GM12874 (cell line): Measurements from ENCODE around the gene STMN1.

ENCODE experiments used
- TF ChIP-seq, protein P1 (sequence below): IDR thresholded peaks from 2 replicates; pipeline ENCODE4 v1.5.1; 2011; ENCODE audit warnings: low read depth, mild to moderate bottlenecking, control low read depth, low read length, moderate library complexity; ENCODE audit not compliant: insufficient read depth

The STMN1 gene

DNA sequence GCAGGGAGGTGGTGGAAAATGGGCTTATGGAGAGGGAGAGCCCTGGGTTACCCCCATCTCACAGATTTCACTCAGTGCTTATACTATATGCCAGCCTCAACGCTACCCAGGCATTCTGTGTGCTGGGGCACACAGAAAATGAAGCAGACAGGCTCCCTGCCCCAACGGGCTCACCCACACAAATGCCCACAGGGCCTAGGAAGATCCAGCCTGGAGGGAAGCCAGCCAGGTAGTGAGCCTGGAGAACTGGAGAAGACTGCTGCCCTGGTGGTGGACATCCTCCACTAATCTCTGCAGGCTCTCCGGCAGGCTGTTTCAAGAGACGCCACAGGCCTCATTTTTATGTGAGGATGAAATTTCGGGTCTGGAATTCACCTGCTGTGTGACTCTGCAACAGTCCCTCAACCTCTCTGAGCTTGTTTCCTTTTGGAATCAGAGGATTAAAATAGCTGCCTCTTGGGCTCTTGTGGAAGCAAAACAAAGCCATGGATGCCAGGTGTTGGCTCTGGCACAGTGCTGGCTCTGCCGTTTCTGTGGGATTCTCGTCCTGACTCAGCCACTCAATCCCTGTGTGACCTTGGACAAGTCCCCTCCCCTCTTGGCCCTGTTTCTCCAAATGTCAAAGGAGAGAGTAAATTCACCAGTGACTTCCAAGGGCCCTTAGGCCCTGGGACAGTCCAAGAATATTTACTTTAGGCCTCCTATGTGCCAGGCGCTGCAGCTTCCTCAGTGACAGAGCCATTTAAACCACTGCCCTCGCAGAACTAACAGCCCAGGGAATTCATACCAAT is 34.3 kb downstream of the STMN1 start:
- TF ChIP-seq, protein P1, sequence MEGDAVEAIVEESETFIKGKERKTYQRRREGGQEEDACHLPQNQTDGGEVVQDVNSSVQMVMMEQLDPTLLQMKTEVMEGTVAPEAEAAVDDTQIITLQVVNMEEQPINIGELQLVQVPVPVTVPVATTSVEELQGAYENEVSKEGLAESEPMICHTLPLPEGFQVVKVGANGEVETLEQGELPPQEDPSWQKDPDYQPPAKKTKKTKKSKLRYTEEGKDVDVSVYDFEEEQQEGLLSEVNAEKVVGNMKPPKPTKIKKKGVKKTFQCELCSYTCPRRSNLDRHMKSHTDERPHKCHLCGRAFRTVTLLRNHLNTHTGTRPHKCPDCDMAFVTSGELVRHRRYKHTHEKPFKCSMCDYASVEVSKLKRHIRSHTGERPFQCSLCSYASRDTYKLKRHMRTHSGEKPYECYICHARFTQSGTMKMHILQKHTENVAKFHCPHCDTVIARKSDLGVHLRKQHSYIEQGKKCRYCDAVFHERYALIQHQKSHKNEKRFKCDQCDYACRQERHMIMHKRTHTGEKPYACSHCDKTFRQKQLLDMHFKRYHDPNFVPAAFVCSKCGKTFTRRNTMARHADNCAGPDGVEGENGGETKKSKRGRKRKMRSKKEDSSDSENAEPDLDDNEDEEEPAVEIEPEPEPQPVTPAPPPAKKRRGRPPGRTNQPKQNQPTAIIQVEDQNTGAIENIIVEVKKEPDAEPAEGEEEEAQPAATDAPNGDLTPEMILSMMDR: no peak

DNA sequence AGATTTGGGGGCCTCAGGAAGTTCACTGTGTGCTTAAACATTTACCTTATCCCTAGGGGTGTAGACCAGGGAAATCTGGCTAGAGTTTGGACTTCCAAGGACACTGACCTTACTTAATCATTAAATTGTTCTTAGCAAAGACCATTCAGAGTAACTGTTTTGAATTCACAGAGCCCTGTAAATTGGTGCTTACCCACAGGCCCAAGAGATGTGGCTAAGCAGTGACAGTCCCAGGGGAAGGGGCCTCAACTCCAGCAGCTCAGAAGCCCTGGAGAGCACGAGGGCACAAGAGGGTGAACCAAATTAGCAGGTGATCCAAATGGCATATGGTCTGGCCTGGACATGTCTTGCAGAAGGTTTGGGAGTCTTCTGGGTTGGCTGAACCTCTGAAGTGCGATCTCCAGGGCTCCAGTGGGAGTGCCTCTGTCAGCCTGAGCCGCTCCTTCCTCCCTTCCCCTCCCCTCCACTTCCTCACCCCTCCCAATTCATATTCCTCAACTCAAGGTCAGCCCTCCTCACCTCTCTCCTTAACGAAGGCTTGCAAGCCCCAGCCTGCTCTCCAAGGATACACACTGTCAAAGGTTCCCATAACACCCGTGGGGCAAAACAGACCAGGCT is 35.0 kb downstream of the STMN1 start:
- TF ChIP-seq, protein P1: no peak

DNA sequence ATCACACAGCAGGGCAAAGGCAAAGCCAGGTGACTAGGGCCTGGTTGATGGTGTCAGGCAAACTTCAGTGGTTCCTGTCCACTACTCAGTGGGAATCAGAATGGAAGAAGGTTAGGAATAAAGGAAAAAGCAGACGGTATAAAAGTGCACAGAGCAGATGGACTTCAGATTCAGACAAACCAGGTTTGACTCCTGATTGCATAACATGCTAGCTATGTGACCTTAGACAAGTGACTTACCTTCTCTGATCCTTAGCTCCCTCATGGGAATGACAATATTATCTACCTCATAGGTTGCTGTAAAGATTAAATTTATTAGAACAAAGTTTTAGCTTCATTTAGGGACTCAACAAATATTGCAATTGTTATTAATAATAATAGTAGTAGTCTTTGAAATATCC is 35.6 kb downstream of the STMN1 start:
- TF ChIP-seq, protein P1: no peak

DNA sequence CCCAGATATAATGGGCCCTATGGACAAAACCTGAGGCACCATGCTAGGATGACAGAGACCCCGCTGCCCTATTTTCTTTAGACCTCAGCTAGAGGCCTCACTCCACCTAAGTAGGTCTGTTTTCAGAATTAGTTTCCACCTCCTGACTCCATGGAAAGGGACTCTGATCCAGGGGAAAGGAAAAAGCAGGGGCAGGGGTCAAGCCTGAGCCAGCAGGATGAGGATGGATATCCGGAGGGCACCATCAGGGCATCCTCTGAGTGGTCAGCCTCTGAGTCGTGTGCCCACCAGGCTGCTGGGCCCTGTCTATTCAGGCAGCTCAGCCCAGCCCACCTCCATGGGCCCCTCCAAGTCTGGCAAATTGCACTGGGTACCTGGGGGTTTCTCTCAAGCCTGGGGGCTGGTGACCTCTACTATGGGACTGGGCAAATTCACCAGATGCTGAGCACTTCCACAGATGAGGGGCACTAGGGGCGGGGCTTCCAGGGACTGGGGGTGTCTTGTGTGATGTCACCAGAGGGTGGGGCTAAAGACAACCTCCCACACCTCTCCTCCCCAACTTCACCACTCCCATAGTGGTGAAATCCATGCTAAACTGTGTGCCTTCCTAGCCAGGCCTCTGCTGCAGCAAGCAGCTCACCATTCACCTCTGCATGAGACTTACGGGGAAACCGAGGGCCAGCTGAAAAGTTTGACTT is 36.2 kb downstream of the STMN1 start:
- TF ChIP-seq, protein P1: no peak

DNA sequence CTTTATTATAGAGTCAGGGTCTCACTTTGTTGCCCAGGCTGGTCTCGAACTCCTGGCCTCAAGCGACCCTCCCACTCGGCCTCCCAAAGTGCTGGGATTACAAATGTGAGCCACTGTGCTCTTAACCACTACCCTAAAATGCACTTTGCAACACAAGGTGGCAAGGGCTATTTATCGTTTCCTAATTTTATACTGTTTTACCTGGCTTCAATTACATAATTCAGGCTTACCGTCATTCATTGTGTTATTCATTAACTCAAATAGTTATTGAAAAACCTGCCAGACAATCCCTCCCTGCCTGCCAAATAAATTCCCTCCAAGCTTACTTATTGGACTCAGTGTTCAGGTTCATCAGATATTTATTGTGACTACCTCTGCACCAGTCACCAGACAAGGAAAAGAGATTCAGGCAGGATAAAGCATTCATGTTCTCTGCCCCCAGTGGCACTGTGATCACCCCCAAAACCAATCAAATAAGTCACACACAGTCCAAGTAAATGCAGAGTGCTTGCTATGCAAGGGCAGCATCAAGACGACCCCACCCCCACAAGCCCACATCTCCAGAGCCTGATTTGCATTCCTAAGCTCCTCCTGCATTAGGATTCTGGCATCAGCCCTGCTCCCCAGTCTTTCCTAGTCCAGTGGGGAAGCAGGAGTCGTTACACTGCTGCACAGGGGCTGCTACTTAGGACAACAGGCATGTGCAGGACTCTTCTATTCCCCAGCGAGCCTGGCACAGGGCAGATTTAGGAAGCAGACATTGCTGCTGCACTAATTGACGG is 38.8 kb downstream of the STMN1 start:
- TF ChIP-seq, protein P1: no peak

DNA sequence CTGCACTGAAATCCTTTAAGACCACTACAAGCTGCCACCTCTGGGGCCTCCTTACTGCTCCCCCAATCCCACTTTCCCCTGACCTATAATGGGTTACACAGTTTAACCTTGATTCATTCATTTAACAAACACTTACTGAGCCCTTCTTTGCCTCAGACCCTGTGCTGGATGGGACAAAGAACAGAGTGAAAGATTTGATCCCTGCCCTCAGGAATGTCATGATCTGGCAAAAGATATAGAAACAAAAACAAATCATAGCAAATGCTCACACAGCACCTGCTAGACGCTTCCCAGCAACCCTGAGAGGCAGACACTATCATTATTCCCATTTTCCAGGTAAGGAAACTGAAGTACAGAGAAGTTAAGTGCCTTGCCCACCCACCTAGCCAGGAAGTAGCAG is 39.9 kb downstream of the STMN1 start:
- TF ChIP-seq, protein P1: no peak

DNA sequence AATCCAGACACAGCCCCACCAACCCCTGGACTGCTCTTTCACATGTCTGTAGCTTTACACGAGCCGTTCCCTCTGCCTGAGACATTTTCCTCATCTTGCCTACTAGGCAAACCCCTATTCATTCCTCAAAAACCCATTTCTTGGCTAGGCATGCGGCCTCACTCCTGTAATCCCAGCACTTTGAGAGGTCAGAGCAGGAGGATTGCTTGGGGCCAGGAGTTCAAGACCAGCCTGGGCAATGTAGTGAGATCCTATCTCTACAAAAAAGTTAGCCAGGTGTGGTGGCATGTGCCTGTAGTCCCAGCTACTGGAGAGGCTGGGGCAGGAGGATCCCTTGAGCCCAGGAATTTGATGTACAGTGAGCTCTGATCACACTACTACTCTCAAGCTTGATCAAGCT is 41.8 kb downstream of the STMN1 start:
- TF ChIP-seq, protein P1: no peak
